HepG2 (cell line): ENCODE data around the gene PTPA. TPM values are rescaled to one million over a fixed set of nuclear protein-coding genes. Genes with fewer than 3 reads are reported as not detected.

Experiments used
- ATAC-seq: fragments of 200-7000 bp; cut with Tn5 transposase; 3 replicates; pipeline ENCODE4 v1.9.1; 2020; ENCODE audit warnings: mild to moderate bottlenecking, moderate library complexity
- BruUV-seq: library from RNA; stranded (reverse); fragments of 400-500 nt; replicated peaks from 2 replicates; lab custom pipeline; 2021; lab: Mats Ljungman, UMichigan
- CTCF ChIA-PET: fragments of 300-600 bp; formaldehyde crosslinking; extraction: SDS; loops from one replicate; lab custom pipeline; 2021; ENCODE audit warnings: low total read pairs, inconsistent platforms, low intra/inter-chr PET ratio; lab: Yijun Ruan, JAX
- POLR2A ChIA-PET: fragments of 350-600 bp; sonication (Branson Sonifier 250); formaldehyde crosslinking; loops from one replicate; lab custom pipeline; 2020; ENCODE audit warnings: antibody characterized with exemption, inconsistent platforms; lab: Yijun Ruan, JAX
- DNase-seq: peaks from one replicate; pipeline ENCODE4 v3.0.0-alpha.2; 2015; ENCODE audit warnings: low spot score
- FAIRE-seq: peaks from 3 replicates; lab custom pipeline; 2011; peaks lifted over from hg19 to GRCh38; lab: Jason Lieb, UNC
- H2AFZ ChIP-seq: one replicate; pipeline ENCODE4 v1.6.1; 2011; ENCODE audit warnings: low read length, inconsistent platforms
- H3K27ac ChIP-seq: fragments of 300-600 bp; 3 replicates; pipeline ENCODE4 v1.8.0; 2011; ENCODE audit warnings: mixed run types, mild to moderate bottlenecking, mixed read lengths, low read length, inconsistent platforms; ENCODE audit not compliant: insufficient read depth; ENCODE audit errors: extremely low read length
- H3K27me3 ChIP-seq, 2 experiments: fragments of 200-600 bp in 1 of 2; 2 replicates in 1 of 2; 3 replicates in 1 of 2; pipeline versions ENCODE4 v1.6.0 to v1.8.0; 2011; ENCODE audit warnings: low read length in 2 of 2, mild to moderate bottlenecking in 2 of 2, moderate library complexity in 2 of 2, inconsistent platforms in 1 of 2; ENCODE audit not compliant: insufficient read depth in 2 of 2, control insufficient read depth in 1 of 2
- H3K36me3 ChIP-seq, 2 experiments: fragments of 200-600 bp in 1 of 2; replicated peaks in 1 of 2; 2 replicates in 1 of 2; 3 replicates in 1 of 2; pipeline versions ENCODE4 v1.5.1 to v1.8.0; 2011; ENCODE audit warnings: low read length in 2 of 2, inconsistent platforms in 1 of 2; ENCODE audit not compliant: insufficient read depth in 2 of 2, control insufficient read depth in 1 of 2
- H3K4me1 ChIP-seq: 2 replicates; pipeline ENCODE4 v1.5.1; 2012; ENCODE audit warnings: low read length, inconsistent platforms; ENCODE audit not compliant: insufficient read depth
- H3K4me2 ChIP-seq: 2 replicates; pipeline ENCODE4 v1.6.0; 2011; ENCODE audit warnings: low read depth, low read length, inconsistent platforms
- H3K4me3 ChIP-seq, 3 experiments: fragments of 200-600 bp in 1 of 3; sonication (generic), shearing (Covaris generic) in 1 of 3; replicated peaks in 1 of 3; 2 replicates each; pipeline ENCODE4 v1.5.1; 2011 to 2016; ENCODE audit warnings: low read length in 3 of 3, inconsistent platforms in 2 of 3, low read depth in 2 of 3, mild to moderate bottlenecking in 2 of 3, control low read depth in 1 of 3, mixed read lengths in 1 of 3; ENCODE audit not compliant: insufficient read depth in 1 of 3
- H3K79me2 ChIP-seq: one replicate; pipeline ENCODE4 v1.6.1; 2011; ENCODE audit warnings: low read length, inconsistent platforms; ENCODE audit not compliant: insufficient read depth
- H3K9ac ChIP-seq: 2 replicates; pipeline ENCODE4 v1.6.0; 2011; ENCODE audit warnings: mild to moderate bottlenecking, low read depth, low read length, inconsistent platforms; ENCODE audit not compliant: insufficient read depth
- H3K9me3 ChIP-seq: 2 replicates; pipeline ENCODE4 v1.5.1; 2012; ENCODE audit warnings: mild to moderate bottlenecking, low read length
- H4K20me1 ChIP-seq: 2 replicates; pipeline ENCODE4 v1.6.0; 2011; ENCODE audit warnings: inconsistent platforms, mild to moderate bottlenecking, low read length, moderate library complexity; ENCODE audit not compliant: insufficient read depth
- ZBTB38 ChIP-seq: sonication (generic); formaldehyde crosslinking; IDR thresholded peaks from 2 replicates; pipeline ENCODE4 v1.5.1; 2020; ENCODE audit warnings: mild to moderate bottlenecking, missing genetic modification reagents
- ZNF460 ChIP-seq: sonication (generic); formaldehyde crosslinking; IDR thresholded peaks from 2 replicates; pipeline ENCODE4 v1.5.1; 2020; ENCODE audit warnings: missing genetic modification reagents, mild to moderate bottlenecking, borderline replicate concordance
- WGBS: methylation state at CpG from one replicate; pipeline ENCODE4 v1.1.6; 2017; ENCODE audit warnings: low lambda C conversion rate; 5-methylcytosine and 5-hydroxymethylcytosine counted together
- in situ Hi-C: cut with HindIII; loops from 2 replicates; pipeline ENCODE4 v1.10.0; 2017; ENCODE audit warnings: low pct_unique_long_range_greater_than_20kb; ENCODE audit not compliant: extremely low pct_ligation_motif_present
- intact Hi-C: fragments of 100-400 bp; cut with micrococcal nuclease; formaldehyde crosslinking; loops from one replicate; pipeline ENCODE4 v1.10.0; 2022; ENCODE audit not compliant: unreplicated experiment
- polyA plus RNA-seq, 8 experiments: library from polyadenylated mRNA; depleted of rRNA in 3 of 8; stranded (reverse) in 7 of 8; unstranded in 1 of 8; fragments of >200 nt; fragmentation: Illumina TruSeq in 4 of 8; extraction: Trizol in 4 of 8; gene quantifications; 2 replicates each; pipeline versions ENCODE4 v1.2.1 to v1.2.3, GENCODE V29; 2011 to 2016; ENCODE audit warnings: low read depth in 4 of 8, missing spikeins in 1 of 8, mixed read lengths in 1 of 8; ENCODE audit not compliant: insufficient read depth in 1 of 8
- total RNA-seq, 5 experiments: library from RNA; depleted of rRNA; stranded (reverse); fragments of >200 nt; fragmentation: Illumina TruSeq; extraction: Trizol; gene quantifications; 2 replicates each; pipeline ENCODE4 v1.2.3, GENCODE V29; 2016; ENCODE audit warnings: low read depth in 1 of 5
- TF ChIP-seq, protein P1 (sequence below): sonication (generic); formaldehyde crosslinking; IDR thresholded peaks from 2 replicates; pipeline ENCODE4 v1.4.0; 2020; ENCODE audit warnings: missing genetic modification reagents, borderline replicate concordance
- TF ChIP-seq, protein P2 (sequence below): IDR thresholded peaks from 2 replicates; pipeline ENCODE4 v1.6.1; 2012; ENCODE audit warnings: low read length, improper control_type of control experiment

Gene PTPA
- total and polyA plus RNA-seq, 2 of the 13 experiments (the other 11 are each of a cell fraction or from before 2014, with no cell fraction given), result 79.3 to 105 TPM

DNA sequence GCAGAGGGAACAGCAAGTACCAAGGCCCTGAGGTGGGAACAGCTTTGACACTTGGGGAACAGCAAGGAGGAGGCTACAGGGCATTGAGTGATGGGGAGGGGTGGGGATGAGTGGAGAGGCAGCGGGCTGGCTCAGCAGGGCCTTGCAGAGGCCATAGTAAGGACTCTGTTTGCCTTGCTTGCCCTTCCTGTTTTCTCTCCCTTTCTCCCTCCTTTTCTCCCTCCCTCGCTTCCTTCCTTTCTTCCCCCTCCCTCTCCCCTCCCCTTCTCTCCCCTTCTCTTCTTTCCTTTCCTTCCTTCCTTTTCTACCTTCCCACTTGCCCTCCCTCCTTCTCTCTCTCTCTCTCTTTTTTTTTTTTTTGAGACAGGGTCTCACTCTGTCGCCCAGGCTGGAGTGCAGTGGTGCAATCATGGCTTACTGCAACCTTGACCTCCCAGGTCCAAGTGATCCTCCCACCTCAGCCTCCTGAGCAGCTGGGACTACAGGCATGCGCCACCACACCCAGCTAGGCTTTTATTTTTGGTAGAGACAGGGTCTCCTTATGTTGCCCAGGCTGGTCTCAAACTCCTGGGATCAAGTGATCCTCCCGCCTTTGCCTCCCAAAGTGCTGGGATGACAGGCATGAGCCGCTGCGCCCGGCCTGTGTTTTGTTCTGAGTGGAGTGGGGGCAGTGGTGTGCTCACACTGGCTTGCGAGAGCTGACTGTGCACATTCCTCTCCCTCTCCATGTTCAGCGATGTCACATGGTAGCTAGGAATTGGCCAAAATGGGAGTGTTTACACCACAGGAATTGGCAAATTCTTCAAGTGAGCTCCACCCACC, 49.7 kb downstream of the PTPA start (continued):
- TF ChIP-seq, protein P1, sequence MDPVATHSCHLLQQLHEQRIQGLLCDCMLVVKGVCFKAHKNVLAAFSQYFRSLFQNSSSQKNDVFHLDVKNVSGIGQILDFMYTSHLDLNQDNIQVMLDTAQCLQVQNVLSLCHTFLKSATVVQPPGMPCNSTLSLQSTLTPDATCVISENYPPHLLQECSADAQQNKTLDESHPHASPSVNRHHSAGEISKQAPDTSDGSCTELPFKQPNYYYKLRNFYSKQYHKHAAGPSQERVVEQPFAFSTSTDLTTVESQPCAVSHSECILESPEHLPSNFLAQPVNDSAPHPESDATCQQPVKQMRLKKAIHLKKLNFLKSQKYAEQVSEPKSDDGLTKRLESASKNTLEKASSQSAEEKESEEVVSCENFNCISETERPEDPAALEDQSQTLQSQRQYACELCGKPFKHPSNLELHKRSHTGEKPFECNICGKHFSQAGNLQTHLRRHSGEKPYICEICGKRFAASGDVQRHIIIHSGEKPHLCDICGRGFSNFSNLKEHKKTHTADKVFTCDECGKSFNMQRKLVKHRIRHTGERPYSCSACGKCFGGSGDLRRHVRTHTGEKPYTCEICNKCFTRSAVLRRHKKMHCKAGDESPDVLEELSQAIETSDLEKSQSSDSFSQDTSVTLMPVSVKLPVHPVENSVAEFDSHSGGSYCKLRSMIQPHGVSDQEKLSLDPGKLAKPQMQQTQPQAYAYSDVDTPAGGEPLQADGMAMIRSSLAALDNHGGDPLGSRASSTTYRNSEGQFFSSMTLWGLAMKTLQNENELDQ, result no peak
- TF ChIP-seq ZNF460 (CRISPR knock-in tag), result peak; percentile 45; the same call in 1 of the 2 replicates

DNA sequence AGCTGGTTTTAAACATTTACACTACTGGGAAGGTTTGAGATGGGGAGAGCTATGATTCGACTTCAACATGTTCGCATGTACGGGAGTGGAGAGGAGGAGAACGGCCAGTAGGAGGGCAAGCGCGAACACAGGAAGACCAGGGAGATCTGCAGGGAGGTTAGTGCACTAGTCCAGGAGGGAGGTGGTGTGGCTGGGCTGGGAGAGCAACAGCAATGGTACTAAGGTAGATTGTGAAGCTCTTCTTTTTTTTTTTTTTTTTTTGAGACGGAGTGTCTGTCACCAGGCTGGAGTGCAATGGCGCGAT, 50.3 kb downstream of the PTPA start:
- H3K27ac ChIP-seq, result no peak overlapping the region
- no peak for FAIRE-seq
- peak; percentile 36 for ATAC-seq
- POLR2A ChIA-PET, result interaction anchor here (1.6 kb wide), 1 partner anchor 21 kb away, joined by 3 read pairs; no protein-coding TSS in a partner anchor
- no peaks in the 10 kb centered on the region for H4K20me1 ChIP-seq
- no peaks in the 10 kb centered on the region for H3K27me3 ChIP-seq
- no TSS peak for BruUV-seq
- intact Hi-C loops, result no loop called here
- TF ChIP-seq, protein P2, sequence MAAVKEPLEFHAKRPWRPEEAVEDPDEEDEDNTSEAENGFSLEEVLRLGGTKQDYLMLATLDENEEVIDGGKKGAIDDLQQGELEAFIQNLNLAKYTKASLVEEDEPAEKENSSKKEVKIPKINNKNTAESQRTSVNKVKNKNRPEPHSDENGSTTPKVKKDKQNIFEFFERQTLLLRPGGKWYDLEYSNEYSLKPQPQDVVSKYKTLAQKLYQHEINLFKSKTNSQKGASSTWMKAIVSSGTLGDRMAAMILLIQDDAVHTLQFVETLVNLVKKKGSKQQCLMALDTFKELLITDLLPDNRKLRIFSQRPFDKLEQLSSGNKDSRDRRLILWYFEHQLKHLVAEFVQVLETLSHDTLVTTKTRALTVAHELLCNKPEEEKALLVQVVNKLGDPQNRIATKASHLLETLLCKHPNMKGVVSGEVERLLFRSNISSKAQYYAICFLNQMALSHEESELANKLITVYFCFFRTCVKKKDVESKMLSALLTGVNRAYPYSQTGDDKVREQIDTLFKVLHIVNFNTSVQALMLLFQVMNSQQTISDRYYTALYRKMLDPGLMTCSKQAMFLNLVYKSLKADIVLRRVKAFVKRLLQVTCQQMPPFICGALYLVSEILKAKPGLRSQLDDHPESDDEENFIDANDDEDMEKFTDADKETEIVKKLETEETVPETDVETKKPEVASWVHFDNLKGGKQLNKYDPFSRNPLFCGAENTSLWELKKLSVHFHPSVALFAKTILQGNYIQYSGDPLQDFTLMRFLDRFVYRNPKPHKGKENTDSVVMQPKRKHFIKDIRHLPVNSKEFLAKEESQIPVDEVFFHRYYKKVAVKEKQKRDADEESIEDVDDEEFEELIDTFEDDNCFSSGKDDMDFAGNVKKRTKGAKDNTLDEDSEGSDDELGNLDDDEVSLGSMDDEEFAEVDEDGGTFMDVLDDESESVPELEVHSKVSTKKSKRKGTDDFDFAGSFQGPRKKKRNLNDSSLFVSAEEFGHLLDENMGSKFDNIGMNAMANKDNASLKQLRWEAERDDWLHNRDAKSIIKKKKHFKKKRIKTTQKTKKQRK, result no peak
- peak; percentile 57; the same call in 1 of the 2 replicates for TF ChIP-seq ZBTB38 (CRISPR knock-in tag)
- TF ChIP-seq, all 625 proteins: peak for 1
- Histone ChIP-seq H3K4me2 (0 out of 2 replicates have a peak overlapping the region, but pooled peaks have one; percentile 1), H3K36me3 (no peaks in the 10 kb centered on the region), H3K4me1 (peaks cover 58% of the 10 kb centered on the region), H3K4me3 (no peak overlapping the region), H3K79me2 (no peaks in the 10 kb centered on the region), H2AFZ (no peak overlapping the region), H3K9me3 (no peaks in the 10 kb centered on the region), H3K9ac (no peak overlapping the region)
- in situ Hi-C loops, result no loop called here
- 65% methylated on average over 9 of the region's 9 CpGs for WGBS
- peak; percentile 54 for DNase-seq
- CTCF ChIA-PET, result no interaction called here
